CD4-positive, alpha-beta memory T cell (primary cell): ENCODE measurements around the gene FGFRL1. TPM values are rescaled to one million over a fixed set of nuclear protein-coding genes. Genes with fewer than 3 reads are reported as not detected.

Source experiments
- CTCF ChIA-PET: fragments of 350-600 bp; sonication (Branson Sonifier 250); formaldehyde crosslinking; loops from one replicate; lab custom pipeline; 2021; ENCODE audit warnings: inconsistent platforms; ENCODE audit not compliant: partially characterized antibody; lab: Charles Lee
- POLR2A ChIA-PET: fragments of 350-600 bp; sonication (Branson Sonifier 250); formaldehyde crosslinking; loops from one replicate; lab custom pipeline; 2021; ENCODE audit not compliant: partially characterized antibody; lab: Charles Lee
- DNase-seq, 5 donors: peaks; one replicate each; pipeline versions ENCODE4 v3.0.0 to v3.0.0-alpha.2; 2020 to 2022; ENCODE audit warnings: mixed read lengths in 1 of 5
- H3K27ac ChIP-seq: one replicate; pipeline ENCODE4 v1.7.0; 2013; ENCODE audit warnings: low read depth, low read length
- H3K27me3 ChIP-seq: 2 replicates; pipeline ENCODE4 v1.7.0; 2013; ENCODE audit warnings: mild to moderate bottlenecking, low read length, moderate library complexity; ENCODE audit not compliant: insufficient read depth
- H3K36me3 ChIP-seq: 2 replicates; pipeline ENCODE4 v1.7.0; 2013; ENCODE audit warnings: mild to moderate bottlenecking, low read length, moderate library complexity; ENCODE audit not compliant: insufficient read depth
- H3K4me1 ChIP-seq: 2 replicates; pipeline ENCODE4 v1.7.0; 2013; ENCODE audit warnings: mild to moderate bottlenecking, low read length, moderate library complexity; ENCODE audit not compliant: insufficient read depth
- H3K4me3 ChIP-seq, 2 donors: one replicate each; pipeline ENCODE4 v1.7.0; 2013; ENCODE audit warnings: low read length in 2 of 2, mild to moderate bottlenecking in 1 of 2
- H3K9me3 ChIP-seq, 2 donors: one replicate each; pipeline ENCODE4 v1.7.0; 2013; ENCODE audit warnings: low read length in 2 of 2, control low read depth in 1 of 2; ENCODE audit not compliant: control insufficient read depth in 1 of 2
- H3K27ac Mint-ChIP-seq, 7 donors: one replicate each; pipeline ENCODE4 v1.8.0; 2020 to 2021; ENCODE audit warnings: mixed read lengths in 7 of 7, mild to moderate bottlenecking in 6 of 7, inconsistent platforms in 3 of 7, moderate library complexity in 3 of 7
- H3K27me3 Mint-ChIP-seq, 2 donors: one replicate each; pipeline ENCODE4 v1.8.0; 2020 to 2021; ENCODE audit warnings: mixed read lengths in 2 of 2
- H3K36me3 Mint-ChIP-seq, 2 donors: one replicate each; pipeline ENCODE4 v1.8.0; 2020 to 2021; ENCODE audit warnings: mixed read lengths in 2 of 2, inconsistent platforms in 1 of 2, mild to moderate bottlenecking in 1 of 2
- H3K4me1 Mint-ChIP-seq, 4 donors: one replicate each; pipeline ENCODE4 v1.8.0; 2020 to 2021; ENCODE audit warnings: mixed read lengths in 4 of 4, mild to moderate bottlenecking in 1 of 4
- H3K4me3 Mint-ChIP-seq, 8 donors: one replicate each; pipeline ENCODE4 v1.8.0; 2020 to 2021; ENCODE audit warnings: mixed read lengths in 8 of 8, mild to moderate bottlenecking in 7 of 8, moderate library complexity in 6 of 8, inconsistent platforms in 3 of 8
- H3K9me3 Mint-ChIP-seq, 8 donors: one replicate each; pipeline ENCODE4 v1.8.0; 2020 to 2021; ENCODE audit warnings: mixed read lengths in 8 of 8, mild to moderate bottlenecking in 5 of 8, inconsistent platforms in 3 of 8, moderate library complexity in 1 of 8
- intact Hi-C: fragments of 100-400 bp; cut with micrococcal nuclease; formaldehyde crosslinking; loops from one replicate; pipeline ENCODE4 v1.15.1; 2023
- polyA plus RNA-seq, 2 donors: library from polyadenylated mRNA; unstranded; fragments of 300-500 nt; fragmentation: Illumina TruSeq; gene quantifications; one replicate each; pipeline ENCODE4 v1.2.3, GENCODE V29; 2021
- total RNA-seq, 2 experiments: library from RNA; stranded (reverse); gene quantifications; one replicate each; pipeline ENCODE4 v1.2.3, GENCODE V29; 2021

FGFRL1 gene
- total and polyA plus RNA-seq, 4 experiments from 2014 or later = 0.64 to 22.4 (median 12.3) TPM

GRCh38 chr4:1036976-1037810, 25.8 kb downstream of the FGFRL1 start:
- H3K9me3 ChIP-seq = no peaks in the 10 kb centered on the region
- H3K4me1 ChIP-seq = no peaks in the 10 kb centered on the region
- no peak overlapping the region for H3K27ac ChIP-seq
- no peak for DNase-seq
- Mint-ChIP-seq H3K4me1 (peaks cover 0 to 2% (median 0%) of the 10 kb centered on the region in 4 donors), H3K4me3 (no peak overlapping the region), H3K9me3 (no peaks in the 10 kb centered on the region), H3K27ac (no peak overlapping the region), H3K36me3 (no peaks in the 10 kb centered on the region), H3K27me3 (no peaks in the 10 kb centered on the region)
- H3K36me3 ChIP-seq = no peaks in the 10 kb centered on the region
- POLR2A ChIA-PET = no interaction called here
- intact Hi-C loops = no loop called here
- CTCF ChIA-PET = no interaction called here
- no peak overlapping the region for H3K4me3 ChIP-seq
- H3K27me3 ChIP-seq = no peaks in the 10 kb centered on the region

DNA sequence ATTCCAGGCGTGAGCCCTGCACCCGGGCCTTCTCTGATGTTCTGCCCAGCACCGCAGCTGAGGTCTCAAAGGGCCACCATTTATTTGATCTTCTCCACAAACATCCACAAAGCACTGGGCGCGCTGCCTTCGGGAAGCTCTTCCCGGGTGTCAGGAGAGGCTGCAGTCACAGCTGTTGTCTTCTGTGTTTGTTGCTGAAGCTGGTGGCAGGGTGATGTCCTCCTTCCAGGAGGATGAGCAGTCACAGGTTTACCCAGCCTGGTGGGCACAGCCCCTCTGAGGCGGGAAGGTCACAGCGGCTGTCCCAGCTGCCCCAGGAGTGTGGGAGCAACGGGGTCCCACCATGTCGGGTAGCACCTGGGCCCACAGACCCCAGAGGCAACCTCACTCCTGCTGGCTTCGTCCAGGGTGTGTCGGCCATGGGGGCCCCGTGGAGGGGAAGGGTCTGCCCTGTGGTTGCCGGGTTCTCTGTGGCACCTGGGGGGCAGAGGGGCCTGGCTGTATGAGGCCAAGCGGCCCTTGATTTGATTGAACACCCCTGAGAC, 27.6 kb downstream of the FGFRL1 start:
- Histone ChIP-seq H3K4me1 (no peaks in the 10 kb centered on the region), H3K27ac (no peak overlapping the region), H3K27me3 (no peaks in the 10 kb centered on the region), H3K9me3 (no peaks in the 10 kb centered on the region), H3K36me3 (no peaks in the 10 kb centered on the region), H3K4me3 (no peak overlapping the region)
- Mint-ChIP-seq H3K27me3 (peaks cover 0 to 2% of the 10 kb centered on the region in 2 donors), H3K9me3 (no peaks in the 10 kb centered on the region), H3K36me3 (no peaks in the 10 kb centered on the region), H3K4me1 (peaks cover 0 to 2% (median 0%) of the 10 kb centered on the region in 4 donors), H3K27ac (no peak overlapping the region), H3K4me3 (no peak overlapping the region)
- POLR2A ChIA-PET = no interaction called here
- intact Hi-C loops = no loop called here
- DNase-seq = no peak
- CTCF ChIA-PET = no interaction called here

DNA sequence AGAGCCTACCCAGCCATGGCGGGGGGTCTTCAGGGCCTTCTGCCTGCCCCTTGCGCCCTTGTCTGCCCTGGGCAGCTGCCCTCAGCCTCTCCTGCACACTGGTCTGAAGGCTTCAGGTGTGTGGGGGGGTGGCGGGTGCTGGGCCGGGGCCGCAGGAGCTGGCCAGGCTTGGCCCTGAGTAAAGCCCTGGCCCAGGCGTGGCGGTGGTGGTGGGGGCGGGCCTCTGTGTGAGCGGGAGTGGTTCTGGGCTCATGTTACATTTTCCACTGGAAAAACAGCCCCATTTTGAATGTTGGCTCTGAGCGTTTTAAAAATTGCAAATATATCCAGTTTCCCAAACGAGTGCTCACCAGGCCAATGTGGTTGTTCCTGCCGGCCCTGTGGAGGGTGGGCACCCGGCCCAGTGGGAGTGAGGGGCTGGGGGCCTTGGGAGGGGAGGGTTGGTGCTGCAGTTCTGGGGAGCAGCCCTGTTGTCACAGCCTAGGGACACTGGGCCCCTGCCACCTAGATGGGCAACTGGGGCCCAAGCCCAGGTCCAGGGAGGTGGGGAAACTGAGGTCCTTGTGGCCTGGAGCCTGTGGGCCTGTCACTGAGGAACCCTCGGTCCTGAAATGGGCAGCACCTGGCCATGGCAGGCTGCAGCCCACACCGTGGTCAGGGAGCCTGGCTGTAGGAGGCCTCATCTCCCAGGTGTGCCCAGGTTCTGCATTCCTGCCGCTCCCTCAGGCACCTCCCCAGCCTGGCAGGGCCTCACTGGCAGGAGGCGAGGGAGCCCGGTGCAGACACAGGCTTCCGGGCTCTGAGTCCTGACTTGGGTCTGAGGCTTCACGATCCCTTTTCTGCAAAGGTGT, 28.3 kb downstream of the FGFRL1 start:
- no peak overlapping the region for H3K4me3 ChIP-seq
- no peaks in the 10 kb centered on the region for H3K36me3 ChIP-seq
- H3K36me3 Mint-ChIP-seq = no peaks in the 10 kb centered on the region
- CTCF ChIA-PET = no interaction called here
- intact Hi-C loops = no loop called here
- no peaks in the 10 kb centered on the region for H3K9me3 Mint-ChIP-seq
- H3K27ac ChIP-seq = no peak overlapping the region
- DNase-seq = no peak
- H3K27me3 ChIP-seq = no peaks in the 10 kb centered on the region
- H3K9me3 ChIP-seq = no peaks in the 10 kb centered on the region
- peak overlapping the region in 1 of 7 donors; percentile 25 for H3K27ac Mint-ChIP-seq
- POLR2A ChIA-PET = no interaction called here
- H3K4me1 Mint-ChIP-seq = peaks cover 0 to 2% (median 0%) of the 10 kb centered on the region in 4 donors
- H3K4me3 Mint-ChIP-seq = no peak overlapping the region
- no peaks in the 10 kb centered on the region for H3K4me1 ChIP-seq
- H3K27me3 Mint-ChIP-seq = peaks cover 0 to 2% of the 10 kb centered on the region in 2 donors

GRCh38 chr4:1040344-1041146, 29.1 kb downstream of the FGFRL1 start:
- Mint-ChIP-seq H3K36me3 (no peaks in the 10 kb centered on the region), H3K9me3 (no peaks in the 10 kb centered on the region), H3K4me1 (peaks cover 0 to 2% (median 0%) of the 10 kb centered on the region in 4 donors), H3K27ac (peak overlapping the region in 1 of 7 donors; percentile 25), H3K4me3 (peak overlapping the region in 1 of 8 donors; percentile 36), H3K27me3 (peaks cover 6% of the 10 kb centered on the region in 2 donors)
- H3K27me3 ChIP-seq = no peaks in the 10 kb centered on the region
- H3K4me3 ChIP-seq = no peak overlapping the region
- ChIA-PET POLR2A (no interaction called here), CTCF (no interaction called here)
- intact Hi-C loops = no loop called here
- no peaks in the 10 kb centered on the region for H3K36me3 ChIP-seq
- no peak overlapping the region for H3K27ac ChIP-seq
- DNase-seq = no peak
- H3K9me3 ChIP-seq = no peaks in the 10 kb centered on the region
- H3K4me1 ChIP-seq = no peaks in the 10 kb centered on the region

DNA sequence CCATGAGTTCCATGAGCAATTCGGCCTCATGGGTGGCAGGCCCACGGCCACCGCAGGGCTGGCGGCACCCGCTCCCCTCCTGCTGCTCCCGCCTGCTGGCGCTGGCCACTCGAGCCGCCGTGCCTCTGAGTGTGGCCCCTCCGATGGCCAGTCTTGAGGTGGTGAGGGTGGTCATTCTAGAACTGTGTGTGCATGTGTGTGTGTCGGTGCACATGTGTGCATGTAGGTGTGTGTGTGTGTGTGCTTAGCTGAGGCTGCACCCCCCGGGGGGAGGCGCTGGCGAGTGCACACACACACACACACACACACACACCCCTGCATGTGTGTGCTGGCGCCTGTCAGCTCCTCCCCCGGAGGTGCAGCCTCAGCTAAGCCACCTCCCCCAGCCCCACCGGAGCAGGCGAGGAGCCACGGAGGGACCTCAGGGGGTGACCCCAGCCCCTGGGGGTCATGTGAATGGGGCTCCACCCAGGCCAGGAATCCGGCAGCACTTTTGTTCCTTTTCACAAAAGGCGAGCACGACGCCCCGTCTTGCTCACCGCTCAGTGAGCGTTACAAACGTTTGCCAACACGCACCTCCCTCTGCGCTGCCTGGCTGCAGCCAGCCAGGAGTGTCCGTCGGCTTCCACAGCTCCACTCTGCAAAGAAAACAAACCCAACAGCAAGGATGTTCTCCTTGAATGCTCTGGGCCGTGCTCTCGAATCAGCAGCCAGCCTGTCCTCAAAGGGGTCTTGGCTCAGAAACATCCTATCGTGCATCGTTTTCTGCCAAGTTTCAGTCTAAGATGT, 29.9 kb downstream of the FGFRL1 start:
- Histone ChIP-seq H3K36me3 (no peaks in the 10 kb centered on the region), H3K4me3 (no peak overlapping the region), H3K4me1 (no peaks in the 10 kb centered on the region), H3K27ac (no peak overlapping the region), H3K9me3 (no peaks in the 10 kb centered on the region), H3K27me3 (no peaks in the 10 kb centered on the region)
- POLR2A ChIA-PET = no interaction called here
- Mint-ChIP-seq H3K9me3 (no peaks in the 10 kb centered on the region), H3K4me1 (peaks cover 0 to 2% (median 0%) of the 10 kb centered on the region in 4 donors), H3K4me3 (peak overlapping the region in 1 of 8 donors; percentile 55), H3K36me3 (no peaks in the 10 kb centered on the region), H3K27ac (no peak overlapping the region), H3K27me3 (peaks cover 7% of the 10 kb centered on the region in 2 donors)
- intact Hi-C loops = no loop called here
- CTCF ChIA-PET = no interaction called here
- peak in 1 of 5 donors; percentile 29 for DNase-seq

GRCh38 chr4:1041936-1042330, 30.5 kb downstream of the FGFRL1 start:
- H3K27me3 ChIP-seq = no peaks in the 10 kb centered on the region
- Mint-ChIP-seq H3K27ac (no peak overlapping the region), H3K4me3 (no peak overlapping the region), H3K9me3 (no peaks in the 10 kb centered on the region), H3K27me3 (peaks cover 9 to 10% of the 10 kb centered on the region in 2 donors), H3K4me1 (peaks cover 0 to 4% (median 3%) of the 10 kb centered on the region in 4 donors), H3K36me3 (peaks cover 1 to 3% of the 10 kb centered on the region in 2 donors)
- H3K36me3 ChIP-seq = no peaks in the 10 kb centered on the region
- DNase-seq = peak in 1 of 5 donors; percentile 6
- no peaks in the 10 kb centered on the region for H3K4me1 ChIP-seq
- no peak overlapping the region for H3K27ac ChIP-seq
- no peak overlapping the region for H3K4me3 ChIP-seq
- CTCF ChIA-PET = no interaction called here
- H3K9me3 ChIP-seq = no peaks in the 10 kb centered on the region
- POLR2A ChIA-PET = no interaction called here
- intact Hi-C loops = no loop called here
